Measurements from ENCODE around the gene ZNF219.
"Not testable (repeated sequence)": the region's sequence is repeated elsewhere in the genome, so short reads cannot be mapped to it uniquely, and the experiment has no call there.

Gene ZNF219

DNA sequence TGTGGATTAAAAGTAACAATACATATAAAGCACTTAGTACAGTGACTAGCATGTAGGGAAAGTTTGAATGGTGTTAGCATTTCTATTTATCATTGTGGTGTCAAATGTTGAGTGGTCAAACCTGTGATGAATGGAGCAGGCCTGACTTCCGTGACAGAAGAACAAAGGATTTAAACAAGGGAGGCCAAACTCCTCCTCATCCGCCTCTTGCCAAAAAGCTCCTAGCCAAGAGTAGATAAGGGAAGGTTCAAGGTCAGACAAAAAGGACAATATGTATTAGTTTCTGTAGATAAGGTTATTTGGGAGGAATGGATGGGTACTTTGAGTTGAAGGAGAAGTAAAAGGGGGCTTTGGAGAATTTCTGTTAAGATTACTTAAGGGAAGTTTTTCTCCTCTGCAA lies 49.8 kb downstream of the ZNF219 start:
- no peak for DNase-seq (ENCODE audit: low read depth in 1 of 2, low spot score in 1 of 2)

DNA sequence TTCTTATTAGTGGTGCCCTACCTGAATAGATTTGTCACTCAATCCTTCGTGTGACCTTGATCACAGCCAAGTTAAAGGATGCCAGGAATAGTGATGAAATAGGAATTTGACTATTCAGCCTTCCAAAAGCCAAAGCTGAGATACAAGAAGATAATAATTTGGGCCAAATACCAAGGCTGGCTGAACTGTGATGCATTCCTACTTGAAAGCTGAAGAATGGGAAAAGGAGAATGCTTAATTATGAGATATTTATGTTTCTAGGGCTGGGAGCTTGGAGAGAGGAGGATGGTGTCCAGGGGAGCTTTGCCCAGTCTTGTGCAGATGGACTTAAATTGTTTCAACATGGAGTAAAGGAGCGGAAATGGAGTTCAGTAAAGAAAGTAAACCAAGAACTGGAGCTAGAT lies 51.1 kb downstream of the ZNF219 start:
- no peak for DNase-seq (ENCODE audit: low read depth in 1 of 2, low spot score in 1 of 2)

DNA sequence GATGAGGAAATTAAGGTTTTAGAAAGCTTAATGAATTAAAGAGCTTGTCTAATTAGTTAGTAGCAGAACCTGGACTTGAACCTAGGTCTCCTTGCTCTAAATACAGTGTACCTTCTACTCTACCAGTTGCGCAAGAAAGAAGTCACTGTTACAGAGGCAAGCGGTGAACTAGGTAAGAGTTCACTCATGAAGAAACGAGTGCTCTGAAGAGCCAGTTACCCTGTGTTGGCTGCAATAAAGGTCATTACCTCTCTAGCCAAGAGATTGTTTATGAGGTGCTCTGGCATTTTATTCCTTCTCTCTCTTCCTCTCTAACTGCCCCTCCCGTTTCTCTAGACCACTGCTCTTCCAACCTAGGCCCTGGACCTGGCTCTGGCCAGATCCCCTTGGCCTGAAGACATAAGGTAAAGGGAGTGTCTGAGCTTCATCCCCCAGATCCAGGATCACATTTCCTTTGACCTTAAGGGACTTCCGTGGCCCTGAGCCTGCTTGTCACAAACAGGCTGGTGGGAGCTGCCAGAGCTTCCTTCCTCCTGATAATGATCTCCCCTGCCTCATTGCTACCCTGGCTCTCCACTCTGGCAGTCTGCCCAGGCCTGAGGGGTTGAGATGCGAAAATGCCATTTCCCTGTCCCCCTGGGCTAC lies 54.4 kb downstream of the ZNF219 start:
- DNase-seq (ENCODE audit: low read depth in 1 of 2, low spot score in 1 of 2), result no peak

DNA sequence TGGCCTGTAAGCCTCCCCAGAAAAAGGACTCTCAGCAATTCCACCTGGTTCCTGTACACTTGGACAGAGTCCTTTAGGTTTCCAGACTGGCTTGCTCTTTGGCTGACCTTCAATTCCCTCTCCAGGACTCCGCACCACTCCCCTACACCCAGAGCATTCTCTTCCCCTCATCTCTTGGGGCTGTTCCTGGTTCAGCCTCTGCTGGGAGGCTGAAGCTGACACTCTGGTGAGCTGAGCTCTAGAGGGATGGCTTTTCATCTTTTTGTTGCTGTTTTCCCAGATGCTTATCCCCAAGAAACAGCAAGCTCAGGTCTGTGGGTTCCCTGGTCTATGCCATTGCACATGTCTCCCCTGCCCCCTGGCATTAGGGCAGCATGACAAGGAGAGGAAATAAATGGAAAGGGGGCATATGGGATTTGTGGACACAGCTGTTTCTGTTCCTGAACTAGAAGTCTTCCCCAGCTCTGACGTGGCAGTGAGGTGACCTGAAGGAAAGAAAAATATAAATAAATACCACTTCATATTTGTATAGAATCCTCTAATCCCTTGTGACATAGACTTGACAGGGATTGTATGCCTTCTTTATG lies 55.0 kb downstream of the ZNF219 start:
- no peak for DNase-seq (ENCODE audit: low read depth in 1 of 2, low spot score in 1 of 2)

DNA sequence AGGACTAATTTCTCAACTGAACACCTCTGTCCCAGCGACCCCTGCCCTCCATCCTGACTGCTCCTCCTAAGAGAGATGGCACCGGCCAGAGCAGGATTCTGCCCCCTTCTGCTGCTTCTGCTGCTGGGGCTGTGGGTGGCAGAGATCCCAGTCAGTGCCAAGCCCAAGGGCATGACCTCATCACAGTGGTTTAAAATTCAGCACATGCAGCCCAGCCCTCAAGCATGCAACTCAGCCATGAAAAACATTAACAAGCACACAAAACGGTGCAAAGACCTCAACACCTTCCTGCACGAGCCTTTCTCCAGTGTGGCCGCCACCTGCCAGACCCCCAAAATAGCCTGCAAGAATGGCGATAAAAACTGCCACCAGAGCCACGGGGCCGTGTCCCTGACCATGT lies 55.5 kb downstream of the ZNF219 start:
- DNase-seq (ENCODE audit: low read depth in 1 of 2, low spot score in 1 of 2), result no peak

DNA sequence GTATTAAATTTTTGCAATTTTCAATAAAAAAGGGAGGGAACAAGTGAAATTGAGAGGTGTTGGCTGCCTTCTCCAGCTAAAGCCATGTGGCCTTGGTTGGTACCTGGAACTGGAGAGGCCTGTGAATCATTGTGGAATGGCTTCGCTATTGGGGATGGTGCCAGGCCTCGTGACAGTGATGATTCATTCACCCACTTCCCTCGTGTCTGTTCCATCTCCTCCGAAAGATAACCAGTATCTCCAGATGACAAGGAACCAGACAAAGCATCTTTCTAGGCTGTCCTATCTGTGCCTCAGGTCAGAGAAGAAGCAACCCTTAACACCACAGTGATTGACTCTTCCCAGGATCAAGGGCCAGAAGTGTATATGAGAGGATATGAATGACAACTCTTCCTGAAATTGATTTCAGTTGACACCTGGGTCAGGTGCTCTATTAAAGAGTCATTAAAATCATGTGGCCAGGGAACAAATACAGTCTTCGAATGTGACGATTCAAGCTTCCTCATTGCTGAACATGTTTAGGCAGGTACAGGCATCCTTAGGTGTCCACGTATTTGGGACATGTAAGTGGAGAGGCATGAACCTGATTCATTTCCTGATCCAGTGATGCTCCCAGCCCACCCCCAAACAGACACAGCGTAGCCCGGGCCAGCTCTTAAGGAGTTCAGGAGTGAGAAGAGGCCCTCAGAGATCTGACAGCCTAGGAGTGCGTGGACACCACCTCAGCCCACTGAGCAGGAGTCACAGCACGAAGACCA lies 56.6 kb downstream of the ZNF219 start, which contains the start of gene RNASE7:
TSS of gene RNASE7 (plus strand) at position 687 of the 758 bp plus-strand sequence. CDS start 631 bp downstream, outside the sequence.
- DNase-seq (ENCODE audit: low read depth in 1 of 2, low spot score in 1 of 2), result no peak

DNA sequence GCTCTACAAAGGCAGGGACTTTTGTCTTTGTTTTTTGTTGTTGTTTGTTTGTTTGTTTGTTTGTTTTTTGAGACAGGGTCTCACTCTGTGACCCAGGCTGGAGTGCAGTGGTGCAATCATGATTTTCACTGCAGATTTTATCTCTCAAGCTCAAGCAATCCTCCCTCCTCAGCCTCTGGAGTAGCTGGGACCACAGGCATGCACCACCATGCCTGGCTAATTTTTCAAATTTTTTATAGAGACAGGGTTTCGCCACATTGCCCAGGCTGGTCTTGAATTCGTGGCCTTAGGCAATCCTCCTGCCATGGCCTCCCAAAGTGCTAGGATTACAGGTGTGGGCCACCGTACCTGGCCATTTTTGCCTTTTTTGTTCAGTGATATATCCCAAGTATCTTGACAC lies 57.5 kb downstream of the ZNF219 start:
- DNase-seq (ENCODE audit: low read depth in 1 of 2, low spot score in 1 of 2), result not testable (repeated sequence)

DNA sequence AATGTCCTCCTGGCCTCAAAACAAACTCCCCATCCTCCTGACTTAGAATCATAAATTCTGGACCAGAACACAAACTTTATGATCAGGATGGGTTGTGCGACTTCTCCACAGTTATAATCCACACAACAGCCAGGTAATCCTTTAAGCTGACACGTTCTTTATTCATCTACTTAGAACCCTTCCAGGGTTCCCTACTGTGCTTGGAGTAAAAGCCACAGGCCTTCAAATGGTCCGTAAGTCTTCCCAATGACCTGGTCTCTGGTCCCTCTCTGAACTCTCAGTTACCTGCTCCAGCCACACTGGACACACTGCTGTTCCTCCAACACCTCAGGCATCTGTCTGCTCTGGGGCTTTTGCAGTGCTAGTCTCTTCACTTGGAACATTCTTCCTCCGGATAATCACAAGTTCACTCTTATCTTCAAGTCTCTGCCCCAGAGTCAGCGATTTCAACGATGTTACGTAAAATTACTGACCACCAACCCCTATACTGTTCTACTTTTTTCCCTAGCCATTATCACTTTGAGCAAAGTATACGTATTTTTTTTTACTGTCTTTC lies 58.0 kb downstream of the ZNF219 start:
- DNase-seq (ENCODE audit: low read depth in 1 of 2, low spot score in 1 of 2), result no peak

All from stimulated activated CD4-positive, alpha-beta T cell treated with anti-CD3 and anti-CD28 coated beads, Interleukin-15, amount 100 ng/mL, for 1 hour (primary cell).